ENCODE measurements around the gene NLRP12. TPM values are rescaled to one million over a fixed set of nuclear protein-coding genes. Genes with fewer than 3 reads are reported as not detected.
"Not testable (repeated sequence)": the region's sequence is repeated elsewhere in the genome, so short reads cannot be mapped to it uniquely, and the experiment has no call there.

The NLRP12 gene
- total RNA-seq = not detected

GRCh38 chr19:53824134-53824611 lies at the start of gene NLRP12:
NLRP12 (minus strand) TSS chr19:53824314; CDS start chr19:53824174, 140 bp downstream.
- no peak within 1 kb of the TSS for H3K4me3 Mint-ChIP-seq
- H3K27ac Mint-ChIP-seq = no peak within 1 kb of the TSS
- no peaks in the 10 kb centered on the region for H3K36me3 Mint-ChIP-seq (ENCODE audit: low read depth)
- no peaks in the 10 kb centered on the region for H3K4me1 Mint-ChIP-seq
- no peak for ATAC-seq (replicated peaks)
- H3K9me3 Mint-ChIP-seq = no peaks in the 10 kb centered on the region
- peaks cover 21% of the 10 kb centered on the region for H3K27me3 Mint-ChIP-seq

- peaks cover 78% of the 10 kb centered on the region for H3K36me3 Mint-ChIP-seq (ENCODE audit: low read depth)
Observed at GRCh38 chr19:53872762-53873161, 48.6 kb upstream of the NLRP12 start.

GRCh38 chr19:53871454-53871853 lies 47.3 kb upstream of the NLRP12 start:
- ATAC-seq (replicated peaks) = no peak
- Mint-ChIP-seq H3K36me3 (ENCODE audit: low read depth) (peaks cover 82% of the 10 kb centered on the region), H3K9me3 (no peaks in the 10 kb centered on the region), H3K27me3 (no peaks in the 10 kb centered on the region), H3K4me3 (peak overlapping the region; percentile 47), H3K4me1 (peaks cover 37% of the 10 kb centered on the region), H3K27ac (peak overlapping the region; percentile 4)

More at GRCh38 chr19:53872762-53873161, 48.6 kb upstream of the NLRP12 start:
- peaks cover 36% of the 10 kb centered on the region for H3K4me1 Mint-ChIP-seq
- no peaks in the 10 kb centered on the region for H3K27me3 Mint-ChIP-seq
- peak overlapping the region; percentile 10 for H3K4me3 Mint-ChIP-seq
- no peaks in the 10 kb centered on the region for H3K9me3 Mint-ChIP-seq
- peak overlapping the region; percentile 59 for H3K27ac Mint-ChIP-seq
- no peak for ATAC-seq (replicated peaks)

- no peak for ATAC-seq (replicated peaks)
- Mint-ChIP-seq H3K27ac (peak overlapping the region; percentile 4), H3K27me3 (no peaks in the 10 kb centered on the region), H3K9me3 (no peaks in the 10 kb centered on the region), H3K36me3 (ENCODE audit: low read depth) (peaks cover 72% of the 10 kb centered on the region), H3K4me1 (peaks cover 37% of the 10 kb centered on the region), H3K4me3 (peak overlapping the region; percentile 47)
Observed at GRCh38 chr19:53870485-53870844, 46.4 kb upstream of the NLRP12 start.

GRCh38 chr19:53869805-53870484 lies 45.8 kb upstream of the NLRP12 start:
- H3K27ac Mint-ChIP-seq = peak overlapping the region; percentile 75
- peaks cover 67% of the 10 kb centered on the region for H3K36me3 Mint-ChIP-seq (ENCODE audit: low read depth)
- peak overlapping the region; percentile 96 for H3K4me3 Mint-ChIP-seq
- peaks cover 36% of the 10 kb centered on the region for H3K4me1 Mint-ChIP-seq
- not testable (repeated sequence) for H3K27me3 Mint-ChIP-seq; ATAC-seq (replicated peaks); H3K9me3 Mint-ChIP-seq

GRCh38 chr19:53868892-53869804 lies 45.0 kb upstream of the NLRP12 start:
- Mint-ChIP-seq H3K9me3 (no peaks in the 10 kb centered on the region), H3K27ac (peak overlapping the region; percentile 75), H3K4me3 (peak overlapping the region; percentile 96), H3K36me3 (ENCODE audit: low read depth) (peaks cover 59% of the 10 kb centered on the region), H3K4me1 (peaks cover 28% of the 10 kb centered on the region), H3K27me3 (no peaks in the 10 kb centered on the region)
- ATAC-seq (replicated peaks) = peak; percentile 63

GRCh38 chr19:53868091-53868891 lies 44.2 kb upstream of the NLRP12 start:
- Mint-ChIP-seq H3K27me3 (no peaks in the 10 kb centered on the region), H3K27ac (peak overlapping the region; percentile 99), H3K4me1 (peaks cover 21% of the 10 kb centered on the region), H3K9me3 (no peaks in the 10 kb centered on the region), H3K4me3 (peak overlapping the region; percentile 96), H3K36me3 (ENCODE audit: low read depth) (peaks cover 50% of the 10 kb centered on the region)
- peak; percentile 6 for ATAC-seq (replicated peaks)

GRCh38 chr19:53867225-53868090 lies 43.3 kb upstream of the NLRP12 start, which contains the start of gene MYADM:
MYADM (plus strand) TSS chr19:53867883; CDS start chr19:53873530, 5,647 bp downstream.
- H3K27me3 Mint-ChIP-seq = no peaks in the 10 kb centered on the region
- H3K4me3 Mint-ChIP-seq = peak within 1 kb of the TSS; percentile 96
- peak within 1 kb of the TSS; percentile 99 for H3K27ac Mint-ChIP-seq
- H3K4me1 Mint-ChIP-seq = peaks cover 17% of the 10 kb centered on the region
- H3K9me3 Mint-ChIP-seq = no peaks in the 10 kb centered on the region
- peaks cover 42% of the 10 kb centered on the region for H3K36me3 Mint-ChIP-seq (ENCODE audit: low read depth)
- peak; percentile 78 for ATAC-seq (replicated peaks)

GRCh38 chr19:53866865-53867224 lies 42.7 kb upstream of the NLRP12 start:
- Mint-ChIP-seq H3K27ac (peak overlapping the region; percentile 99), H3K27me3 (no peaks in the 10 kb centered on the region), H3K9me3 (no peaks in the 10 kb centered on the region), H3K4me3 (peak overlapping the region; percentile 96), H3K36me3 (ENCODE audit: low read depth) (peaks cover 36% of the 10 kb centered on the region), H3K4me1 (peaks cover 17% of the 10 kb centered on the region)
- ATAC-seq (replicated peaks) = no peak

- Mint-ChIP-seq H3K36me3 (ENCODE audit: low read depth) (peaks cover 29% of the 10 kb centered on the region), H3K27ac (peak overlapping the region; percentile 99)
Observed at GRCh38 chr19:53865918-53866864, 42.1 kb upstream of the NLRP12 start.

GRCh38 chr19:53865523-53865917 lies 41.4 kb upstream of the NLRP12 start:
- Mint-ChIP-seq H3K4me3 (peak overlapping the region; percentile 96), H3K27ac (peak overlapping the region; percentile 99)

More at GRCh38 chr19:53865918-53866864, 42.1 kb upstream of the NLRP12 start:
- Mint-ChIP-seq H3K27me3 (no peaks in the 10 kb centered on the region), H3K4me1 (peaks cover 10% of the 10 kb centered on the region), H3K4me3 (peak overlapping the region; percentile 96), H3K9me3 (no peaks in the 10 kb centered on the region)
- peak; percentile 46 for ATAC-seq (replicated peaks)

GRCh38 chr19:53864308-53864836 lies 40.3 kb upstream of the NLRP12 start:
- Mint-ChIP-seq H3K9me3 (no peaks in the 10 kb centered on the region), H3K4me3 (no peak overlapping the region), H3K27ac (no peak overlapping the region), H3K27me3 (no peaks in the 10 kb centered on the region), H3K36me3 (ENCODE audit: low read depth) (peaks cover 16% of the 10 kb centered on the region), H3K4me1 (peaks cover 8% of the 10 kb centered on the region)
- ATAC-seq (replicated peaks) = no peak

More at GRCh38 chr19:53865523-53865917, 41.4 kb upstream of the NLRP12 start:
- Mint-ChIP-seq H3K27me3 (no peaks in the 10 kb centered on the region), H3K4me1 (peaks cover 8% of the 10 kb centered on the region), H3K36me3 (ENCODE audit: low read depth) (peaks cover 23% of the 10 kb centered on the region), H3K9me3 (no peaks in the 10 kb centered on the region)
- no peak for ATAC-seq (replicated peaks)
